K562 (cell line): ENCODE results near the gene ALG11.

ENCODE experiments used
- AFF4 ChIP-seq: sonication (generic); formaldehyde crosslinking; IDR thresholded peaks from 2 replicates; pipeline ENCODE4 v1.8.0; 2023; ENCODE audit warnings: mild to moderate bottlenecking, missing genetic modification reagents
- CTCF ChIP-seq, 3 experiments: IDR thresholded peaks in 2 of 3; conservative IDR thresholded peaks in 1 of 3; 2 replicates each; pipeline ENCODE4 v1.5.1; 2011 to 2012; ENCODE audit warnings: low read length in 3 of 3, mild to moderate bottlenecking in 3 of 3, control low read depth in 2 of 3, improper control_type of control experiment in 1 of 3, inconsistent platforms in 1 of 3, low read depth in 1 of 3, mixed read lengths in 1 of 3, moderate library complexity in 1 of 3; ENCODE audit not compliant: insufficient read depth in 2 of 3
- DEAF1 ChIP-seq: fragments of 450-650 bp; formaldehyde crosslinking; IDR thresholded peaks from 2 replicates; pipeline ENCODE4 v1.4.0; 2020; ENCODE audit warnings: mild to moderate bottlenecking, moderate library complexity
- KDM1A ChIP-seq, 2 experiments: fragments of 450-650 bp; IDR thresholded peaks; 2 replicates each; pipeline ENCODE4 v1.6.1; 2016; ENCODE audit warnings: mild to moderate bottlenecking in 2 of 2
- STAT6 ChIP-seq: sonication (generic); formaldehyde crosslinking; IDR thresholded peaks from 2 replicates; pipeline ENCODE4 v1.8.1; 2023; ENCODE audit warnings: mild to moderate bottlenecking, missing genetic modification reagents

- TF ChIP-seq DEAF1 (CRISPR knock-in tag) (no peak), STAT6 (CRISPR knock-in tag) (no peak), AFF4 (CRISPR knock-in tag) (no peak), CTCF (IDR thresholded peaks at IDR 0.05 in 2 of 3, conservative IDR thresholded peaks at IDR 0.05 in 1 of 3; ENCODE audit: insufficient read depth in 2 of 3, low read depth in 1 of 3, low read length in 3 of 3) (no peak), KDM1A (IDR thresholded peaks at IDR 0.05) (no peak)
Observed at GRCh38 chr13:52020191-52020590, 8.0 kb downstream of the ALG11 start.
